Breast epithelium (tissue), 4 donors: Measurements from ENCODE around the gene IDH3B. TPM values are rescaled to one million over a fixed set of nuclear protein-coding genes. Genes with fewer than 3 reads are reported as not detected.
A peak's percentile ranks its signal among the peaks of the same experiment; 100 is the strongest.

ENCODE experiments used
- DNase-seq, 2 donors: peaks; one replicate each; pipeline ENCODE4 v3.0.0-alpha.2; 2019; ENCODE audit warnings: low spot score in 2 of 2
- H3K27ac ChIP-seq, 2 donors: fragments of 200-600 bp; sonication (generic) in 1 of 2; one replicate each; pipeline ENCODE4 v1.5.1; 2016 to 2019; ENCODE audit warnings: mild to moderate bottlenecking in 1 of 2
- H3K27me3 ChIP-seq, 2 donors: fragments of 200-600 bp; sonication (generic) in 1 of 2; one replicate each; pipeline versions ENCODE4 v1.5.1 to v1.6.0; 2017 to 2019; ENCODE audit warnings: control low read depth in 1 of 2, mild to moderate bottlenecking in 1 of 2
- H3K36me3 ChIP-seq: fragments of 200-600 bp; one replicate; pipeline ENCODE4 v1.5.1; 2019
- H3K4me1 ChIP-seq, 2 donors: fragments of 200-600 bp; sonication (generic); one replicate each; pipeline ENCODE4 v1.5.1; 2016 to 2019; ENCODE audit warnings: control low read depth in 1 of 2
- H3K4me3 ChIP-seq, 3 donors: fragments of 200-600 bp; sonication (generic); 1 replicate in 2 of 3; 2 replicates in 1 of 3; pipeline ENCODE4 v1.5.1; 2016 to 2019; ENCODE audit warnings: mild to moderate bottlenecking in 3 of 3, moderate library complexity in 2 of 3
- H3K9me3 ChIP-seq, 2 donors: fragments of 200-600 bp; sonication (generic) in 1 of 2; one replicate each; pipeline ENCODE4 v1.5.1; 2016 to 2019; ENCODE audit warnings: control low read depth in 1 of 2
- CTCF ChIP-seq, 3 donors: fragments of 450-650 bp; IDR thresholded peaks; one replicate each; pipeline ENCODE4 v1.5.1; 2016 to 2017; ENCODE audit warnings: antibody characterized with exemption in 3 of 3, mild to moderate bottlenecking in 3 of 3, moderate library complexity in 3 of 3
- POLR2A ChIP-seq: fragments of 450-650 bp; IDR thresholded peaks from one replicate; pipeline ENCODE4 v1.6.1; 2016; ENCODE audit warnings: antibody characterized with exemption, mild to moderate bottlenecking, moderate library complexity
- POLR2AphosphoS5 ChIP-seq, 3 donors: sonication (generic); formaldehyde crosslinking; IDR thresholded peaks; one replicate each; pipeline ENCODE4 v1.6.1; 2017; ENCODE audit warnings: antibody characterized with exemption in 3 of 3
- intact Hi-C: fragments of 100-400 bp; cut with DNase I; formaldehyde crosslinking; loops from one replicate; pipeline ENCODE4 v1.15.1; 2023; ENCODE audit warnings: low total_unique reads
- total RNA-seq, 3 donors: library from RNA; depleted of rRNA; stranded (reverse); fragments of >200 nt; gene quantifications; one replicate each; pipeline ENCODE4 v1.1.0, GENCODE V29; 2016

IDH3B gene
- total RNA-seq, 3 donors from 2014 or later: 114 to 119 (median 115) TPM

DNA sequence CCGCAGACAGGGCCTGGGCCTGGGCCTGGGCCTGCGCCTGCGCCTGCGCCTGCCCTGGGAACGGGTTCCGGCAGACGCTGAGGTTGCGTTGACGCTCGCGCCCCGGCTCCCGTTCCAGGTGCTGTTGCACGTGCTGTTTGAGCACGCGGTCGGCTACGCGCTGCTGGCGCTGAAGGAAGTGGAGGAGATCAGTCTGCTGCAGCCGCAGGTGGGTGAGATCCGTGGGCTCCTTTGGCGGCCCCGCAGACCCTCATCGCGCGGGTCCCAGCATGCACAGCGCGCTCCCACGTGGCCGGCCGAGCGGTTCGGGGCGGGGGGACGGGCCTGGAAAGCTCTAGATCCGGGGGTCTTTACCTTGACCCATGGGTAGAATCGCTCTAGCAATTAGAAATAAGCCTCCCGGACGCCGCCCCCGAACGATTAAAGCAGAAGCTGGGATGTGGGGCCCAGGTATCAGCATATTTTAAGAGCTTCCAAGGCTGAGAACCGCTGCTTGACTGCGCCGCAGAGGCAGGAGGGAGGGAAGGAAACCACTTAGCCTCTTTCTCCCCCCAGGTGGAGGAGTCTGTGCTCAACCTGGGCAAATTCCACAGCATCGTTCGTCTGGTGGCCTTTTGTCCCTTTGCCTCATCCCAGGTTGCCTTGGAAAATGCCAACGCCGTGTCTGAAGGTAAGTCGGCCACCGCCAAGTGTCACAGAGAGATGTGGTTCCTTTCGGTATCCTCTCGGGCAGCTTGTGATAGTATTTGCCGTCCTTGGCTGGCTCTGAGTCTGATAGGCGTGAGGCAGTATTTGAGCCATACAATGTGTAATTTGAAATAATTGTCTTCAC, 11.1 kb downstream of the IDH3B start:
- intact Hi-C loops: no loop called here
- TF ChIP-seq POLR2AphosphoS5 (IDR thresholded peaks at IDR 0.05): no peak
- no peak for TF ChIP-seq CTCF (IDR thresholded peaks at IDR 0.05)
- no peak for TF ChIP-seq POLR2A
- peaks cover 0 to 14% of the 10 kb centered on the region in 2 donors for H3K4me1 ChIP-seq
- peak overlapping the region; percentile 81 to 92 for H3K27ac ChIP-seq
- peak overlapping the region; percentile 88 to 92 (median 91) for H3K4me3 ChIP-seq
- no peak for DNase-seq
- no peaks in the 10 kb centered on the region for H3K9me3 ChIP-seq
- H3K27me3 ChIP-seq: no peaks in the 10 kb centered on the region
- H3K36me3 ChIP-seq: peaks cover 9% of the 10 kb centered on the region

DNA sequence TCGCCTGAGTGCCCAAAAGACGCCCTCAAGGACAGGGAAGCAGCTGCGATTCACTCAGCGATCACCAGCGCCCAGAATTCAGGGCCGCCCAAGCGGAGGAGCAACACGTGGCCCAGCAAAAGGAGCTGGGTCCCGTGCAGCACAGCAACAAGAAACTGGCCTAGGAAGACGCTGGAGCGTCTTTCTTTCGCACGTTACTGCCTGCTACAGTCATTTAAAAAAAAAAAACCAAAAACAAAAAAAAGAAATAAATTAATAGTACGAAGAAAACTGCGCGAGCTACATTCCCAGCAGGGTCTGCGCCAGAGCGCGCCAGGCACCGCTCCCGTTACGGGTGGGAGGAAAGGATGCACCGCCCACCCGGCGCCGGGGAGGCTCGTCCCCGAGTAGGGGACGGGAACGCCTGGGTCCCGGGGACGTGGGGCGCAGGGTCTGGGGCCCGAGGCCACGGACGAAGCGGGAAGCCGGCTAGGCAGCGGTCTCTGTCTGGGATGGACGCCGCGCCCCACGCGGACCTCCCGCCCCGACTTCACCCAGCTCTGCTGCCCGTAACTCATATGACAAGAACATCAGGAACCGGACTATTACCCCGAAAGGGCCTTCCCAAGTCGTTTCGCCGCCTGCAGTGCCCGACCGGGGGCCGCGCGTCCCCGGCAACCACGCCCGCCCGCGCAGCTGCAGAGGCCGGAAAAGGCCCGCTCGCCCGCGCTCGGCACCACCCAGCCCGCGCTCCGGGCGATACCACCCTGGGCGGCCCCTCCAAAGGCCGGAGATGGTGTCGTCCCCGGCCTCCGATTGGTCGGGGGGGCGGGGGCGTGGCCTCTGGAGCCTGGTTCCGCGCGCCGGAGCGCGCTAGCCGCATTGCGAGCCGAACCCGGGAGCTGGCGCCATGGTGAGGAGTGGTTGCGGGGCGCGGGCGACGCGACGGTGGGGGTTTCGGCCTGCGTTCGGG, 12.0 kb downstream of the IDH3B start, which contains the start of gene NOP56:
TSS of gene NOP56 (plus strand) at position 861 of the 952 bp plus-strand sequence. CDS start at position 890, 29 bp downstream.
- intact Hi-C loops: no loop called here
- Histone ChIP-seq H3K4me1 (peaks cover 0 to 14% of the 10 kb centered on the region in 2 donors), H3K4me3 (peak within 1 kb of the TSS; percentile 88 to 92 (median 91)), H3K27ac (peak within 1 kb of the TSS; percentile 81 to 92), H3K36me3 (peaks cover 9% of the 10 kb centered on the region), H3K9me3 (no peaks in the 10 kb centered on the region), H3K27me3 (no peaks in the 10 kb centered on the region)
- peak; percentile 71 to 81 (median 73) for TF ChIP-seq POLR2AphosphoS5 (IDR thresholded peaks at IDR 0.05)
- TF ChIP-seq POLR2A: no peak
- DNase-seq: peak; percentile 87 to 88

DNA sequence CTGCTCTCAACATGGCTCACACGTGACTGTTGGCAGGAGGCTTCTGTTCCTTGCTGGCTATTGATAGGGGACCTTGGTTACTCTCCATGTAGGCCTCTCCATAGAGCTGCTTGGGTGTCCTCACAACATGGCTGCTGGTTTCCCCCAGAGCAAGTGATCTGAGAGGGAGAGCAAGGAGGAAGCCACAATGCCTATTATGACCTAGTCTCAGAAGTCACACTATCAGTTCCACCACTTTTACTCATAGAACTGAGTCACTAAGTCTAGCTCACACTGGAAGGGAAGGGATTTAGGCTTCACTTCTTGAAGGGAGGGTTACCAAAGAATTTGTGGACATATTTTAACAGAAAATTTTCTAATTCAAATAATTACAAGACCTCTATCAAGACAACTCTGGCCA, 20.3 kb downstream of the IDH3B start:
- intact Hi-C loops: no loop called here
- no peaks in the 10 kb centered on the region for H3K27me3 ChIP-seq
- H3K36me3 ChIP-seq: no peaks in the 10 kb centered on the region
- H3K9me3 ChIP-seq: no peaks in the 10 kb centered on the region
- no peak overlapping the region for H3K4me3 ChIP-seq
- no peaks in the 10 kb centered on the region for H3K4me1 ChIP-seq
- DNase-seq: no peak
- H3K27ac ChIP-seq: no peak overlapping the region
- TF ChIP-seq CTCF (IDR thresholded peaks at IDR 0.05) (no peak), POLR2A (no peak), POLR2AphosphoS5 (IDR thresholded peaks at IDR 0.05) (no peak)

DNA sequence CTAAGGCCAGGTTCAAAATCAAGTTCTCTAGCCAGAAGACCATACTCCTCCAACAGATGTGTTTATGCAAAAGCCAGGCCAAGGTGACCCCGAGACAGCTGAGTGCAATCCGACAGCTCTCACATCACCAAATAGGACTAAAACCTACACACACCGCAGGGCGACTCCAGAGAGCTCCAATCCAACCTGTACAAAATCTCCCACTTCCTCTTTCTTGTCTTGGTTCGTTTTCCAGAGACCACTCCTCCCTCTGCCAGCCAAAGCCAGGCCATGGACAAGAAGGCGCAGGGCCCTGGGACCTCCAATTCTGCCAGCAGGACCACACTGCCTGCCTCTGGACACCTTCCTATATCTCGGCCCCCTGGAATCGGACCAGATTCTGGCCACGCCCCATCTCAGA, 23.1 kb downstream of the IDH3B start:
- TF ChIP-seq POLR2A (no peak), CTCF (IDR thresholded peaks at IDR 0.05) (no peak), POLR2AphosphoS5 (IDR thresholded peaks at IDR 0.05) (no peak)
- H3K36me3 ChIP-seq: no peaks in the 10 kb centered on the region
- no peaks in the 10 kb centered on the region for H3K9me3 ChIP-seq
- H3K27ac ChIP-seq: no peak overlapping the region
- no peaks in the 10 kb centered on the region for H3K4me1 ChIP-seq
- no peak overlapping the region for H3K4me3 ChIP-seq
- intact Hi-C loops: no loop called here
- DNase-seq: no peak
- H3K27me3 ChIP-seq: no peaks in the 10 kb centered on the region

DNA sequence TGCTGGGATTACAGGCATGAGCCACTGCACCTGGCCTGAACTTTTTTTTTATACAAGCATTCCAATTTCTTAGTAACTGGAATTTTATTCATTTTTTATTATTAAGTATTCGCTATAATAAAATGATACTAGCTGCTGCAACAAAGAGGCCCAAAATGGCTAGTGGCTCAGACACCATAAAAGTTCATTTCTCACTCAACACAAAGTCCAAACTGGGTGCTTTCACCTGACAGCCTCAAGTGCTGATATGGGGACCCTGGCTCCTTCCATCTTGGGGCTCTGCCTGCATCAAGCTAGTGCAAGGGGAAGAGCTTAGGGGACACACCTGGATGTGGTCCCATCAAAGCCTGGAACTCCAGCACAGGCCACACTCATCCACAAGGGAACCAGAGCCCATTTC, 23.8 kb downstream of the IDH3B start:
- intact Hi-C loops: no loop called here
- Histone ChIP-seq H3K27ac (no peak overlapping the region), H3K9me3 (no peaks in the 10 kb centered on the region), H3K4me1 (no peaks in the 10 kb centered on the region), H3K27me3 (no peaks in the 10 kb centered on the region), H3K36me3 (no peaks in the 10 kb centered on the region), H3K4me3 (no peak overlapping the region)
- DNase-seq: no peak
- TF ChIP-seq POLR2A: no peak
- TF ChIP-seq POLR2AphosphoS5 (IDR thresholded peaks at IDR 0.05): no peak
- TF ChIP-seq CTCF (IDR thresholded peaks at IDR 0.05): no peak
